Subcutaneous adipose tissue (tissue), 4 donors: ENCODE results near the gene ABCA5. TPM values are rescaled to one million over a fixed set of nuclear protein-coding genes. Genes with fewer than 3 reads are reported as not detected.

Experiments used
- CTCF ChIP-seq: fragments of 450-650 bp; IDR thresholded peaks from one replicate; pipeline ENCODE4 v1.5.1; 2016; ENCODE audit warnings: low read depth, mild to moderate bottlenecking, control low read depth, antibody characterized with exemption, moderate library complexity
- total RNA-seq, 4 donors: library from RNA; depleted of rRNA; stranded (reverse); fragments of >200 nt; gene quantifications; one replicate each; pipeline ENCODE4 v1.1.0, GENCODE V29; 2016

Gene ABCA5
- total RNA-seq, 4 donors from 2014 or later: 58.3 to 91.8 (median 84.1) TPM

GRCh38 chr17:69326377-69327059 lies 415 bp downstream of the ABCA5 start:
- no peak for TF ChIP-seq CTCF

GRCh38 chr17:69325518-69326376 lies 1.2 kb downstream of the ABCA5 start:
- TF ChIP-seq CTCF: no peak

GRCh38 chr17:69323806-69324205 lies 3.1 kb downstream of the ABCA5 start:
- no peak for TF ChIP-seq CTCF

GRCh38 chr17:69320908-69321238 lies 6.1 kb downstream of the ABCA5 start:
- TF ChIP-seq CTCF: no peak

- no peak for TF ChIP-seq CTCF
Measured at GRCh38 chr17:69320210-69320907, 6.6 kb downstream of the ABCA5 start.

- TF ChIP-seq CTCF: no peak
Measured at GRCh38 chr17:69317625-69318024, 9.3 kb downstream of the ABCA5 start.
